Right lung (tissue), 5 donors: ENCODE results near the gene TBC1D9B. TPM values are rescaled to one million over a fixed set of nuclear protein-coding genes. Genes with fewer than 3 reads are reported as not detected.

Source experiments
- DNase-seq, 2 donors: peaks; one replicate each; pipeline ENCODE4 v3.0.0-alpha.2; 2013
- polyA plus RNA-seq, 5 donors: library from polyadenylated mRNA; unstranded; fragments of 120-200 nt; gene quantifications; one replicate each; pipeline versions ENCODE4 v1.2.1 to v1.2.3, GENCODE V29; 2013; ENCODE audit warnings: inconsistent platforms in 1 of 5, low replicate concordance in 1 of 5; ENCODE audit not compliant: insufficient read length in 5 of 5, insufficient read depth in 1 of 5

The TBC1D9B gene
- polyA plus RNA-seq, 5 donors = 76.3 to 100 (median 89.1) TPM

DNA sequence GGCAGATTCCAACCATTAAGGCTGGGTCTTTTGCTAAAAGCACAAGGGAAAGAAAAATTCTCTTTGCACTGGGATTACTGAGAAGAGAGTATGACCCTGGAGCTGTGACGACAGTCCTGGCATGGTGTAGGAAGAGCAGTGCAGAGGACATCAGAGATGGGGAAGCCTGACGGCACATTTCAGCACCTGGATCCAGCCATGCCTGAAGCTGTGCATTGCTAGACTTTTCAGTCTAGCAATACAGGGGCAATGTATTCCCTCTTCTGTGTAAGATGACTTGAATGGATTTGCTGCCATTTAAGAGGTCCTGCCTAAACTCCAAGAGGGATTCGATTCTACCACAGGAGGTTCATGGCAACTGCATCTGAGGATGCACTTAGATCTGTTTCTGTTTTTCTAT, 36.7 kb downstream of the TBC1D9B start:
- no peak for DNase-seq

DNA sequence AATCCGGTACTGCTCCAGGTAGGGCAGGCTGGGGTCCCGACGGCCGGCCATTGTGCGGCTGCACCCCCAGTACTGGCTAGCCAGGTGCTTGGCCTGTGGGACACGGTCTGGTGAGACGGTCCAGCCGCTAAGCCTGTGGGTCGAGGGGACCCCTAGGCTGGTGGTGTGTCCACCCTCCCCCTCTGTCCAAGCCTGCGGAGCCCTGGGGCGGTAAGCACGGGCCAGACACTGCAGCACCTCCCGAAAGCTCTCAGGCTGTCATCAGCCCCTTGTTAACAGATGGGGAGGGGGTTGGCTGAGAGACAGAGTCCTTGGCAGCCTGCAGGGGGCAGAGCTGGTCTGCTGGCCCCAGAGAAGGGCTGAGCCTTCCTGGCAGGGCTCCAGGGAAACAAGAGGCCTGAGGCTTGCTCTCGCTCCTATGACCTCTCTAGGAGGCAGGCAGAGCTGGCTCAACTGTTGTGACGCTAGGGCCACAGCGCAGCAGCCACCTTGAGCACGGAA, 37.2 kb downstream of the TBC1D9B start:
- DNase-seq = peak; percentile 11 to 18

DNA sequence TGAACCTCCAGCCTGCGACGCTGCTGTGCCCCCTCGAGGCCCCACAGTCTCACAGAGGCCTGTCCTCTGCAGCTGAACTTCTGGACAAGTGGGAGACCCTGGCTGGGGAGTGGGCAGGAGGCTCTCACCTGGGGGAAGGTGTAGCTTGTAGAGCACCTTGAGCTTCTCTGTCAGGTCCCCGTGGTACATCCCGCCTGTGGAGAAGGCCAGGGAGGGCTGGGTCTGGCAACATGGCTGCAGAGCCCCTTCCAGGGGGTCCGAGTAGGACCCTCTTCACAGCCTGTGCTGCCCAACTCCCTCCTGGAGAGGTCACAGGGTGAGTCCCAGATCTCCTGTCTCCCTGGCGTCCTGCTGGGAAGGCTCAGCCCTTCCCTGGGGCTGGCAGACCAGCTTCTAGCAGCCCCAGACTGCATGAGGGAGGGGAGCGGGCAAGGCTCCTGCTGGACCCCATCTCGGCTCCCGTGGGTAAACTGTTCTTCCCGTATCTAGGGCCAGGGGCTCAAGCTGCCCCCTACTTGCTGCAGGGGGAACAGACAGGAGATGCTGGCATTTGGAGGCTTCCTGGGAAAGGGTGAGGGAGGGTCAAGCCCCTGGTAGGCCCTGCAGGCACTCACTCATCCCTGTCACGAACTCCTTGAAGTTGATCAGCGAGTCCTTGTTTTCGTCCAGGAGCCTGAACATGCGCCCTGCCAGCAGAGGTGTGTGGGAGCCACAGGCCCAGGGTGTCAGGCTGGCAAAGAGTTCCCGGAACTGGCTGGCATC, 37.9 kb downstream of the TBC1D9B start:
- DNase-seq = no peak

DNA sequence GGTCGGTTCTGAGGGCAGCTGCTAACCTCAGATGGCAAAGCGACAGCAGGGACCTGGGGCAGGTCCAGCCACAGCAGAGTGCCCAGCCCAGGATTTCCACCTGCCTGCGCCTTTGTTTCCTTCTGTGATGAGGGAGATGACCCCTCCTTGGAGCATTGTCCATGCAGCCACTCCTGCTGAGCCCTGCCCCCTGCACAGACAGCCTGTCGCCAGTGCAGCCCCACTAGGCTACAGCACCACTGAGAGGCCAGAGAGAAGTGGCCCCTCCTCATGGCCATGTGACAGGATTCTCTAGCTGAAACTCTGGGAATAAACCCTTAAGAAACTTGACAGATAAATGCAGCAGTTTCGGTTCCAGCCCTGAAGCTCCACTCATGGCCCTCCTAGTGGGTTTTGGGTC, 38.6 kb downstream of the TBC1D9B start:
- DNase-seq = no peak

DNA sequence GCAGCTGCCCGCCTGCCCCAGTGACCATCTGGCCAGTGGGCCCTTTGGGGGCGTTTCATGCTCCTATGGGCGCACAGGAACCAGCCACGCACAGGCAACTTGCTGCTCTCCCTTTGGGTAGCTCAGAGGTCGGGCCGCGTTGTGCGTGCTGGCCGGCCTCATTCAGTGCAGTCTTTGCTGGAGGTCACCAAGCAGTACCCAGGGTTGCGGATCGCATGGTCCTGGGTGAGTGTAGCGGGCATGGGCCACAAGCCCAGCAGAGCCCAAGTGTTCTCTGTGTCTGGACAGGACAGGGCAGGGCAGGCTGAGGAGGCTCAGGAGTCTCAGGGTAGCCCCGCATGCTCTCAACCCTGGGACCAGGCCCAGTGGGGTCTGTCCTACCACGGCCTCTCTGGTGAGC, 39.2 kb downstream of the TBC1D9B start:
- no peak for DNase-seq

DNA sequence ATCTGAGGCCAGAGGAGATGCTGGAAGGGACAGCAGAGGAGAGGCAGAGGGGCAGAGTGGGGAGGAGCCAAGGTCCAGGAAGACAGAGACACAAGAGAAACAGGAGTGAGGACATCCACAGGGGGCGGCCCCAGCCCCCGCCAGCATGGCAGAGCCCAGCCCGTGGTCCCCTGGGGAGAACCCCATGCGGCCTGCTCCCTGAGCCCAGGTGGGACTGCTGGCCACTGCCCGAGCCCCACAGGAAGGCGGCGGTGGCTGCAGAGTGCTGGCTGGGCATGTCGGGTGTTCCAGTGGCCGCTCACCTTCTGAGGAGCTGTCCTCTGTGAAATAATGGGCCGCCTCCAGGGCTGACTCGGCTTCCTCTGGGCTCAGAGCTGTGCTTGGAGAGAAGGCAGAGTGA, 40.2 kb downstream of the TBC1D9B start:
- DNase-seq = no peak

DNA sequence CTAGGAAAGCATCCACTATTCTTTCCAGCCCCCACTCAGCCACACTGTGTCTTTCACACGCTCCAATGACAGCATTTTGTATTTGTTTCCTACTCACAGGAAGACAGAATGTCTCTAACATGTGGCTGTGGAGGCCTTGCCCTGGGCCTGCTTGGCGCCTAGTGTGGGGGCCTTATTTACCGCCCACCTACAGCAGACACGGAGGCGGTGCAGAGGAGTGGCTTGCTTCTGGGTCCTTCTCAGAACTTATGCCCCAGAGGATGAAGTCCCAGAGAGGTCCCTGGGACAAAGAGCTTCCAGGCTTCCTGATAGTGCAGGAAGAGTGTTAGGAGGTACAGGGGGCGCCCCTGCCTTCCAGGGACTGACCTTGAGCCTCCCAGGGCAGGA, 40.6 kb downstream of the TBC1D9B start:
- DNase-seq = no peak

DNA sequence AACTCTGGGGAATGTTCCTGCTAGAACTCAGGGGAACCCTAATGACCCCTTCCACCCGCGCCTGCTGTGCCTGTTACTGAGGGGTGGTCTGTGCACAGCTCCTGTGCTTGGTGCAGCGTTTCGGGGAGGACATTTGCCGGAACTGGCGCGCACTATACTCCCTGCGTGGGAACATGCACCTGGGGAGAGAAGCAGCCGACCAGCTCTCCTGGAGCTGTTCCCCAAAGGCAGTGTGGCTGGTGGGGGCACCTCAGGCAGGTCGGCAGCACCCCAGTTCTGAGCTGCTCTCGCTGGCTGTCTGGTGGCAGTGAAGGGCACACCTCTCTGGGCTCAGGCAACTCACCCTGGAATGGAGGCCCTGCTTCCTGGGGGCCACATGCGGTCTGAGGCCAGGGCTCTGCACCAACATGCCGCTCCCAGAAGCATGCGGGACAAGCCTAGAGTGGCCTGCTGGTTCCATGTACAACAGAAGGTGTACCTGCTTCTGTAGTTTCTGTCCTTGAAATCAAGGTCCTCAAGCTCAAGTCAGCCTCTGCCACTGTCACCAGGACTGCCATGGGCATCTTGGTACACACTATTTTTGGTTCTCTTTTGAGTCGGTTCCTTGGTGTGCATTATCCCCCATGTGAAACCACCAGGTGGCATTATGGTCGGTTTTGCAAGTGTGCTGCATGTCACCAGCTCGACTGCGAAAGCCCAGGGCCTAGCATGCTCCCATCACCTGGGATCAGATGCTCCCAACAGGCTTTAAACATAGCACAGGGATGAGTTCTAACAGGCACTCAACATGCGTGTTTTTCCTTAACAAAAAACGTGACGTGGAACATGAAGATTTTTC, 41.2 kb downstream of the TBC1D9B start:
- DNase-seq = no peak

DNA sequence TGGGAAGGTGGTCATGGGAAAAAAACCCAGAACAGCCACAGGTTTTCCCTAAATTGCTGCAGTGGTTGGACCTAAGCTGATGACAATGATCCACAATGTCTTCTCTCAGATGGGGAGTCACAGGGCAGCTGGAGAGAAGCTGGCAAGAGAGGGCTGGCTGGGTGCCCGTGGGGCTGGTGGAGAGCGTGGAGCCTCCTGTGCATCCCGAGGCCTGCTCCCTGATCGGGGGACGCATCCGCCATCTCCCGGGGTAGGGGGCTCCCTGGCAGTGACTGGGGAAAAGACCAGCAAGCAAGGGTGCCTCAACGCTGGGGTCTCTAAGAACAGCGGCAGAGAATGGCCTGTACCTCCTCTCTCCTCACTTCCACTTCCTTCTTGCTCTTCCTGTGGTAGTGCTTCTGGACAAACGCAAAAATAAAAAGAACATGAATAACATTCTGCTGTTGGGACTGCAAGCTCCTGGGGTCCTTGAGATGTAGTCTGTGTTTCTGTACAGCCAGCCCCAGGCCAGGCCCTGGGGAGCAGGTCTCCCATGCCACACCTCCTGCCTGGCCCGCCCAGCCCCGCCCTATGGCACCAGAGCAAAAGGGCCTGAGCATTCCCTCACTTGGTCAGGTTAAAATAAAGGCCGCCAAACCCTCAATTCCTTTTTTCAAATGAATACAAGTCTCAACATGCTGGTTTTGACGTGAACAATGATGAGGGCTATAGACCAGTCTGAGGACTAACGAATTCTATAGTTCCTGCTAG, 42.0 kb downstream of the TBC1D9B start:
- DNase-seq = no peak

DNA sequence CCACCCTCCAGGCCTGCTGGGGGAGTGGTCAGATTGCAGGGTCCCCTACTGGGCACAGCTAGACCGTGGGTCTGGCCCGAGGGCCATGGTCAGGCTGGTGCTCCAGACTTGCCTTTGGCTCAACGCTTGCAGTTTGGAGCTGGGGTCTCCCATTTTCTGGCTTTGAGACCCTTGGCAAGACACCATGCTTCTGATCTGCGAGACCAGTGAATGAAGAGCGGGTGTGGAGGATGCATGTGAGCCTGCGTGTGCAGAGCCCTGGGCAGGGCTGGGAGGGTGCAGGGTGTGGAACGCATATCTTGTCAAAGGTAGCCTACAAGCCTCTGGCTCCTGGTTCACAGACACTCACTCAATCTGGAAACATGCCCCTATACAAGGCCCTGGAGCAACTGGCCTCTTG, 43.0 kb downstream of the TBC1D9B start:
- DNase-seq = no peak

DNA sequence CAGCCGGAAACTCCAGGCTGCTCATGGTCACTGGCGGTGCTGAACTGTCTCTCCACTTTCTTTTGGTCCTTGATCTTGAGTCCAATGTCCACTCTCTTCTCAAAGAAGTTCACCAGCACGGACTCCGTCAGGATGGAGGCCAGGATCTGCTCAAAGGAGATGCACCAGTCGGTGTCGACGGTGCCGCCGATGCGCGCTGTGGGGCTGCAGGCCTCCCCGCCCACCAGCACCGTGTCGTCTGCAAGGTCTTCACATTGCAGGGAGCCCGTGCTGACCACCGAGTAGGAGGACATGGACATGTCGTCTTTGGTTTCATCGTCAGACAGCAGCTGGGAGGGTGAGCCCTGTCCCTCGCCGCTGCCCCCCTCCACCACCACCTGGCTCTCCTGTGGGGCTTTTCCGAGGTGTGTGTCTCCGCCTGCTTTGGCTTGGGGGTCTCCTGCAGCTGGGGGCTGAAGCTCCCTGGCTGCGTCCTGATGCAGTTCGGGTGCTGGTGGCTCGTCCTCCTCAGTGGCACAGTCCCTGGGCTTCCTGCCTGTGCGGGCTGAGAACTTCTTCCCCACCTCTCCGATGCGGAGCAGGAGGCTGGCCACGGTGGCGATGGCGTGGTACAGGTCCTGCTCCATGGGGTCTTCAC, 44.1 kb downstream of the TBC1D9B start:
- DNase-seq = no peak

DNA sequence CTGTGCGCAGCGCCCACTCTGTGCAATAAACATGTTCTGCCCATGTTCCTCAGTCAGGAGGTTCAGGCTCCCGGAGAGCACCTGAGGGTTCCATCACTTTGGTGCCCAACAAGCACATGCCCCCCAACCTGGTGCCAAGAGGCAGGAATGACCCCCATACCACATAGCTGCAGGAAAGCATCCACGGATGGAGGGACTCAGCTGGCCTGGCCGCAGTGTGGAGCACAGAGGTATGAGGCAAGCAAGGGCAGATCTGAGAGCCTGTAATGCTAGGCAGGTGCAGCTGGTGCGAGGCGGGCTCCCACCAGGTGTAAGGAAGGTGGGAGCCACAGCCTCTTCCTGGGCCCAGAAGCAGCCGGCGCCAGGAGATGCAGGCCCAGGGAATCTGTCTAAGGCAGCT, 44.8 kb downstream of the TBC1D9B start:
- no peak for DNase-seq

DNA sequence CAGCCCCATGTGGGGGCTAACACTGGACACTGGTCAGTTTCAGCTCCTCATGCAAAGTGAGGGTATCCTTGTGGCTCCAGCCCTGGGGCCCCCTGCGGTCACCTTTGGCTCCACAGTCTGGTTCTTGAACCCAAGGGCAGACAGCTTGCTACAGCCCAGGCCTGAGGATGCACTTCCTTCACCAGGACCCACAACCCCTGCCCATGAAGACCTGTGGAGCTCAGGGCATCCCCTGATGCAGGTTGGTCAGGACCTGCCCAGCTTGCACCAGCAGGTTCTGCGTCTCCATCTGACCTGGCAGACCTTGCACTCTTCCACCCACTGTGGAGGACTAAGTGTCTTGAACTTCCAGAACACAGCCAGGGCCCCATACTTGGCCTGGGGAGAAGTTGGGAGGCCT, 45.4 kb downstream of the TBC1D9B start:
- DNase-seq = no peak

DNA sequence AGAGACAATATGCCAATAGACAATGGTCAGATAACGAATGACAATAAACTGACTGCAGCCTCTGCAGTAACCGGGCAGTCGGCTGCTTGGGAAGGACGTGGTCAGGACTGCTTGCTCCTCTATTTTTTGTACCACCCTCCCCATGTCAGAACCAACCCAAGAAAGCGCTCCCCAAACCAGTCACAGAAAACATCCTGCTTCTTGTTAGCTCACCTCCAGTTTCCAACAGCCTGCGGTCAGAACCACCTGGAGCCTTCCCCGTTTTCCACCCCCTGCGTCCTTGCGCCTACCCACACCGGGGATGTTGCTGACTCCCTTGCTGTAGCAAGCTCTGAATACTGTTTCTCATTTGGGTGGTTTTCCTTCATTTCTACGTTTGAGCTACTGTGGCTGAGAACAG, 47.4 kb downstream of the TBC1D9B start:
- no peak for DNase-seq

DNA sequence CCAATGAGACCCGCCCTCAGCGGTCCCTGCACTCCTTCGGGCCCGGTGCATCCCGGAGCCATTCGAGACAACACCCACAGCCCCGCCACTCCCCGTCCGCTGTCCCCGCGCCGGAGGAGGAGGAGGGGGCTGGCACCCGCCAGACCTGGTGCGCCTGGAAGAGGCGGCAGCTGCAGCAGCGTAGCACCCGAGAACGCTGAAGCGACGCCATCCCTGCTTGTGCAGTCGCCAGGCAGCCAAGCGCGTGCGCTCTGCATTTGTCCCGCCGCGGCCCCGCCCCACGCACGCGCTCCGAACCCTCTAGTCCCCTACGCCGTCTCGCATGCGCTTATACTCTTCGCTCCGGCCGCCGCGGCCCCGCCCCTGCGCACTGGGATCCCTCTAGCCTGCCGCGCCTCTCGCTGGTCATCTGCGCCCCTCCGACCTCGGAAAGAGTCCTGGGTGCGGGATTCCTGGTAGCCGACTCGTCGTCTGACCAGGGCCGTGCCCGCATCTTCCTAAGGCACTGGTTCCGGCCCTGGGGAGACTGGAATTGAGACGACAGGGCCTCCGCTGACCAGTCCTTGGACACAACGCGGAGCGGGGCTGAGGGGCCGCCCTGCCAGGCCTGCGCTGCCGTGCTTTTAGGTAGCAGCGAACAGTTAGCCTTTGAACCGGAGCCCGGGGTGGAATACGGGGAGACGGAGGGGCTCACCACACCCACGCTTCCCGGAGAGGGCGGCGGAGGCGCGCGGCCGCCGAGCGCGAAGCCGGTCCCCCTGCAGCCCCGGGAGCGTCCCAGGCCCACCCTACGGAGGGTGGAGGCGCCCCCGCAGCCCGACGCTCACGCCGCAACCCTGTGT, 48.9 kb downstream of the TBC1D9B start, which contains the start of gene MRNIP:
Gene MRNIP, minus strand, starts transcription at position 232 of the 842 bp plus-strand sequence. Its CDS starts 21 bp downstream, at position 211.
- DNase-seq = peak; percentile 93 to 94

DNA sequence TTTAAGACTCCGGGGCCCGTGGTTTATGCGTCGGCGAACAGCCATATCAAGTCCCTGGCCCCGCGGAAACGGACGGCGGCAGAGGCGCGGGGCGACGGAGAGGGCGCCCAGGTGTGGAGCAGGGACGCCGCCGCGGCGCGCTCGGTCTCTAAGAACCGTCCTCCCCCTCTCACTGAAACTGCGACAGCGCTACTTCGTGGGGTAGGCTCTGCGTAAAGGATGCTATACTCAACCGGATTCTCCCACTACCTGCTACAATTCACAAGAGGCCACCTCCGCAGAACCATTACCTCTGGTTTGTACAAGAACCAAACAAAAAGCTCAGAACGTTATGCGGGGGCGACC, 49.5 kb downstream of the TBC1D9B start:
- no peak for DNase-seq

DNA sequence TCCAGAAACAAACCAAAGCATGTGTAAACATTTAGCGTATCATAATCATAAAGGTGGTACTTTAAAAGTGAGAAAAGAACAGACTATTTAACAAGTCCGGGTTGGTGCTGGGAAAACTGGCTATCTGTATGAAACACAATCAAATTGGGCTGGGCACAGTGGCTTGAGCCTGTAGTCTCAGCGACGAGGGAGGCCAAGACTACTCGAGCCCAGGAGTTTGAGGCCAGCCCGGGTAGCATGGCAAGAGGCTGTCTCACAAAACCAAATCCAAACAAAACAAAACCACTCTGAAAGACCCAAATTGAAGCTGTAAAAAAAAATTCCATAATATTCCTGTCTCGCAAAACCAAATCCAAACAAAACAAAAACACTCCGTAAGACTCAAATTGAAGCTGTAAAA, 53.3 kb downstream of the TBC1D9B start:
- DNase-seq = no peak

DNA sequence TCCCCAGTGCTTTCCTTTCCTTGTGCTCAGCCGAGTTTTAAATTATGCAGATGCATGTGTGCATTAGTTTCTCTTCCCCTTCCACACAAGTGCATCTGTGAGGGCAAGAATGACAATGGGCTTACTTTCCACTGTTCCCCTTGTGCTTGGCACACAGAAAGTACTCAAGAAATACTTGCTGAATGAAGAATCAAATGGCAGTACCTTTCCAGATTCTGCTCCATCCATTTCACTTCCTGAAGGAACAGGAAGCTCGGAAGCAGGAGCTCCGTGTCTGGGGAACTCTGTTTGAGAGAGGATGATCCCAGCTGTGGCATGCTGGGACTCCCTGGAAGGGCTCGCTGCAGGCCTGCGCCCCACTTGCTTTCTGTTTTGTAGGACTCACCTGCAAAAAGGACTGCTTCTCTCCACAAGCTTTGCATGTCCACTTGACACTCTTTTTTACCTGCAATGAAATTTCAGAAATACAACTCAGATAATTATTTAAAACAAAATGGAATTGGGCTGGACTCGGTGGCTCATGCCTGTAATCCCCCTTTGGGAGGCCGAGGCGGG, 54.6 kb downstream of the TBC1D9B start:
- no peak for DNase-seq

DNA sequence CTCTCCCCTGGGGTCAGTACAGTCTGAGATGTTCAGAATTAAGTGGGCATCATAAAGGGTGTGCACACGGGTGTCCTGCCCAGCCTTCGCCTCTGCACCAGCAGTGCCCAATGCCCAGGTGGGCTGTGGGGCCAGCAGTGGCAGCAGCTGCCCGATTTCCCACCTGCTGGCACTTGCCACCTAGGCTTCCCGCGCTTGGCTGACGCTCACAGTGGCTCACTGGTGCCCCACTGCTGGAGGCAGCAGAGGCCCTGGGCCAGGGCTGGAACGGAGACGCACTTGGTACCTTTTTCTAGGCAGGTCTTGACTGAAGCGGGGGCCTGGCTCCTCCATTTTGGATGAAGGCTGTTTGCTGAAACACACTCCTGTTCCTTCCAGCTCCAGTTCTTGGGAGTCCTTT, 66.1 kb downstream of the TBC1D9B start:
- DNase-seq = no peak

DNA sequence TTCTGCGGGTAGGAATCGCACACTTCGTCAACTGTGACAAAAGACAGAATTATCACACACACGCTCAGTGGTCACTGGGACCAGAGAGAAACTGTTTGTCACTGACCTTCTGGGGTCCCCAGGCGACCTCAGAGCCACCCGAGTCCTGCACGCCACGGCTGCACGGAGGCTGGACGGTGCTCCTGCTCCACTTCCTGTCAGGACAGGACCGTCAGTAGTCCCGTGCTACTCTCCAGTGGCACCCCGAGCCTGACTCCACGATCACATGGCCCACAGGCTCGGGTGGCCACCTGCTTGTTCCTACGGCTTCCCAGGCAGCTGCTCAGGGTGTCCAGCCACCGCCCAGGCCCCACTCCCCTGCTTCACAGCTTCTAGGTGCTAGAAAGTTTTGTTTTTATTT, 66.9 kb downstream of the TBC1D9B start:
- DNase-seq = no peak

DNA sequence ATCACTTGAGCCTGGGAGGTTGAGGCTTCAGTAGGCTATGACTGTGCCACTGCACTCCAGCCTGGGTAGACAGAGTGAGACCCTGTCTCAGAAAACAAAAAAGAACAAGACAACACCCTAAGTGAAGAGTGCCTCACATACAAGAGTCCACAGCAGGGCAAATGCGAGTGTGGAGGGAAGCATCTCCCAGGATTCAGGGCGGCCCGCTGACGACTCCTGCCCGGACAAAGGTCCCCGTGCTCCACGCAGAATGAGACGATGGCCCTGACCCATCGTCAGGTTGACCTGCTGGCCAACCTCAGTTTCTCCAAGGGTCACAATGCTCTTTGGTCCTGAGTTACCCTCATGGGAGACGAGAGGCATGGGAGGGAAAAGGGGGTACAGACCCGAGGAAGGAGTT, 67.4 kb downstream of the TBC1D9B start:
- DNase-seq = no peak
